Measurements from ENCODE around the gene PDE4D.

Gene PDE4D

GRCh38 chr5:59055745-59056448 is 837.6 kb downstream of the PDE4D start:
- no peak for ATAC-seq
- no peak for TF ChIP-seq ZNF70 (CRISPR knock-in tag; IDR thresholded peaks at IDR 0.05)

GRCh38 chr5:59054963-59055528 is 838.5 kb downstream of the PDE4D start:
- TF ChIP-seq ZNF70 (CRISPR knock-in tag; IDR thresholded peaks at IDR 0.05) (no peak), PPARA (CRISPR knock-in tag; IDR thresholded peaks at IDR 0.05; ENCODE audit: borderline replicate concordance) (no peak), TSHZ2 (CRISPR knock-in tag; IDR thresholded peaks at IDR 0.05) (no peak), ESRRG (CRISPR knock-in tag; IDR thresholded peaks at IDR 0.05) (no peak), PATZ1 (CRISPR knock-in tag; IDR thresholded peaks at IDR 0.05; ENCODE audit: borderline replicate concordance) (no peak), SNAI2 (CRISPR knock-in tag; IDR thresholded peaks at IDR 0.05) (no peak), ISL1 (CRISPR knock-in tag; IDR thresholded peaks at IDR 0.05) (no peak), BACH2 (CRISPR knock-in tag; IDR thresholded peaks at IDR 0.05; ENCODE audit: borderline replicate concordance) (no peak), ZNF8 (CRISPR knock-in tag; IDR thresholded peaks at IDR 0.05) (no peak), ZC3H10 (CRISPR knock-in tag; IDR thresholded peaks at IDR 0.05) (no peak), ARNTL (CRISPR knock-in tag; IDR thresholded peaks at IDR 0.05; ENCODE audit: borderline replicate concordance, low read depth) (no peak), ZNF565 (CRISPR knock-in tag; conservative IDR thresholded peaks at IDR 0.05; ENCODE audit: low read depth) (no peak), OSR1 (CRISPR knock-in tag; IDR thresholded peaks at IDR 0.05) (no peak), CREB5 (CRISPR knock-in tag; IDR thresholded peaks at IDR 0.05; ENCODE audit: low read depth) (no peak), CSRNP3 (CRISPR knock-in tag; IDR thresholded peaks at IDR 0.05) (no peak)
- ATAC-seq, result no peak

GRCh38 chr5:59051951-59052350 is 841.6 kb downstream of the PDE4D start:
- ATAC-seq, result no peak
- TF ChIP-seq CSRNP3 (CRISPR knock-in tag; IDR thresholded peaks at IDR 0.05) (no peak), ZFP3 (CRISPR knock-in tag; IDR thresholded peaks at IDR 0.05) (no peak), ZNF8 (CRISPR knock-in tag; IDR thresholded peaks at IDR 0.05) (no peak), ISL1 (CRISPR knock-in tag; IDR thresholded peaks at IDR 0.05) (no peak), ARNTL (CRISPR knock-in tag; IDR thresholded peaks at IDR 0.05; ENCODE audit: borderline replicate concordance, low read depth) (no peak), ZC3H10 (CRISPR knock-in tag; IDR thresholded peaks at IDR 0.05) (no peak), RARB (CRISPR knock-in tag; IDR thresholded peaks at IDR 0.05) (no peak), CREB5 (CRISPR knock-in tag; IDR thresholded peaks at IDR 0.05; ENCODE audit: low read depth) (no peak), TSHZ2 (CRISPR knock-in tag; IDR thresholded peaks at IDR 0.05) (no peak)

Measured in SK-N-SH treated with all-trans-retinoic acid at 6 μM for 48 hours (cell line).